Measurements from ENCODE around the gene INTS3. TPM values are rescaled to one million over a fixed set of nuclear protein-coding genes. Genes with fewer than 3 reads are reported as not detected.
A peak's percentile ranks its signal among the peaks of the same experiment; 100 is the strongest.

Gene INTS3
- total RNA-seq (10 to 100 TPM; 45.9 to 57.7 (median 48.5) TPM), total RNA-seq (39.3 to 126 (median 77.9) reads per million in 29 experiments)
- 33.6 TPM for total RNA-seq (2013)

- H3K27me3 ChIP-seq (replicated peaks in 1 of 2; ENCODE audit: control insufficient read depth in 2 of 2, extremely low read depth in 1 of 2, insufficient read depth in 2 of 2, low read length in 1 of 2) = no peaks in the 10 kb centered on the region
- Mint-ChIP-seq H3K9me3 (no peaks in the 10 kb centered on the region), H3K36me3 (peaks cover 6% of the 10 kb centered on the region), H3K4me1 (peaks cover 24 to 32% (median 31%) of the 10 kb centered on the region in 3 donors), H3K27me3 (no peaks in the 10 kb centered on the region), H3K27ac (peak within 1 kb of the TSS; percentile 98 to 99), H3K4me3 (peak within 1 kb of the TSS; percentile 91 to 95 (median 91))
- CTCF ChIA-PET = interaction anchor here (0.6 to 1.0 kb wide), 4 partner anchors 38 to 94 kb away, joined by 3 to 6 read pairs (median 5); partner anchors contain the start of gene CHTOP (in 1 of the 2)
- H3K27ac ChIP-seq (ENCODE audit: low read length) = peak within 1 kb of the TSS; percentile 95
- peaks cover 8 to 26% of the 10 kb centered on the region in 2 experiments for H3K4me1 ChIP-seq (ENCODE audit: control insufficient read depth in 1 of 2, extremely low read depth in 1 of 2, insufficient read depth in 2 of 2, low read length in 2 of 2)
- no peaks in the 10 kb centered on the region for H3K9me3 ChIP-seq
- 1% methylated on average over 26 of the region's 49 CpGs for WGBS (ENCODE audit: insufficient coverage)
- POLR2A ChIA-PET = interaction anchor here (0.5 to 1.4 kb wide), 8 partner anchors 11 to 494 kb away, joined by 3 to 10 read pairs (median 4); partner anchors contain the start of genes CHTOP (in 1 of the 2), CREB3L4 (in 1 of the 2), RPS27 (in 1 of the 2) and SNAPIN (in 1 of the 2)
- H3K4me3 ChIP-seq (ENCODE audit: control insufficient read depth in 1 of 2, extremely low read depth in 1 of 2, low read length in 1 of 2) = peak within 1 kb of the TSS; percentile 82 to 92
- ATAC-seq (replicated peaks in 1 of 4) (peak; percentile 98 to 100 (median 98)), DNase-seq (peak; percentile 97 to 100 (median 100))
- H3K36me3 ChIP-seq (ENCODE audit: control insufficient read depth in 2 of 2, extremely low read depth in 1 of 2, insufficient read depth in 1 of 2, low read length in 1 of 2) = peaks cover 0 to 4% of the 10 kb centered on the region in 2 donors
These were observed at the start of gene INTS3 for GRCh38 chr1:153727463-153728304. Gene INTS3, plus strand, starts transcription at chr1:153728050. Its CDS starts 585 bp downstream, at chr1:153728635.

DNA sequence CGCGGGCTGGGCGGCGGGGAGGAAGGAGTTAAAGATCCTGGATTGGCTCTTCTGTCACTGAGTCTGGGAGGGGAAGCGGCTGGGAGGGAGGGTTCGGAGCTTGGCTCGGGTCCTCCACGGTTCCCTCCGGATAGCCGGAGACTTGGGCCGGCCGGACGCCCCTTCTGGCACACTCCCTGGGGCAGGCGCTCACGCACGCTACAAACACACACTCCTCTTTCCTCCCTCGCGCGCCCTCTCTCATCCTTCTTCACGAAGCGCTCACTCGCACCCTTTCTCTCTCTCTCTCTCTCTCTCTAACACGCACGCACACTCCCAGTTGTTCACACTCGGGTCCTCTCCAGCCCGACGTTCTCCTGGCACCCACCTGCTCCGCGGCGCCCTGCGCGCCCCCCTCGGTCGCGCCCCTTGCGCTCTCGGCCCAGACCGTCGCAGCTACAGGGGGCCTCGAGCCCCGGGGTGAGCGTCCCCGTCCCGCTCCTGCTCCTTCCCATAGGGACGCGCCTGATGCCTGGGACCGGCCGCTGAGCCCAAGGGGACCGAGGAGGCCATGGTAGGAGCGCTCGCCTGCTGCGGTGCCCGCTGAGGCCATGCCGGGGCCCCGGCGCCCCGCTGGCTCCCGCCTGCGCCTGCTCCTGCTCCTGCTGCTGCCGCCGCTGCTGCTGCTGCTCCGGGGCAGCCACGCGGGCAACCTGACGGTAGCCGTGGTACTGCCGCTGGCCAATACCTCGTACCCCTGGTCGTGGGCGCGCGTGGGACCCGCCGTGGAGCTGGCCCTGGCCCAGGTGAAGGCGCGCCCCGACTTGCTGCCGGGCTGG lies 49.1 kb upstream of the INTS3 start, which contains the start of gene NPR1:
TSS of gene NPR1 (plus strand) at position 170 of the 818 bp plus-strand sequence. CDS start at position 591, 421 bp downstream.
- peak within 1 kb of the TSS; percentile 39 to 51 for H3K4me3 ChIP-seq (ENCODE audit: control insufficient read depth in 1 of 2, extremely low read depth in 1 of 2, low read length in 1 of 2)
- POLR2A ChIA-PET = interaction anchor here in 1 of 2 donors (0.7 kb wide), 1 partner anchor 17 kb away, joined by 3 read pairs; no protein-coding TSS in a partner anchor

DNA sequence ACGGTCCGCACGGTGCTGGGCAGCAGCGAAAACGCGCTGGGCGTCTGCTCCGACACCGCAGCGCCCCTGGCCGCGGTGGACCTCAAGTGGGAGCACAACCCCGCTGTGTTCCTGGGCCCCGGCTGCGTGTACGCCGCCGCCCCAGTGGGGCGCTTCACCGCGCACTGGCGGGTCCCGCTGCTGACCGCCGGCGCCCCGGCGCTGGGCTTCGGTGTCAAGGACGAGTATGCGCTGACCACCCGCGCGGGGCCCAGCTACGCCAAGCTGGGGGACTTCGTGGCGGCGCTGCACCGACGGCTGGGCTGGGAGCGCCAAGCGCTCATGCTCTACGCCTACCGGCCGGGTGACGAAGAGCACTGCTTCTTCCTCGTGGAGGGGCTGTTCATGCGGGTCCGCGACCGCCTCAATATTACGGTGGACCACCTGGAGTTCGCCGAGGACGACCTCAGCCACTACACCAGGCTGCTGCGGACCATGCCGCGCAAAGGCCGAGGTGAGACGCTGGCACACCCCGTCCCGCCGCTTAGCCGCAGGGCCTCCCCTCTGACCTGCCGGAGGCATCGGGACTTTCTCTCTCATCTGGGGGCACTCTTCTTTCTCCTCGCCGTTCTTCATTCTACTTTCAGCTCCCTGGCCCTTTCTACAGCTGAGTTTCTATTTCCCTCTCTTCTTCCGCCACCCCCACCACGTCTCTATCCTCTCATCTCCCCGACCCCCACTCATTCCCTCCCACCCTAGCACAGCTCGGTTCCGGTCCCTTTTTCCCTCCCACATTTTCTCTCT lies 48.3 kb upstream of the INTS3 start:
- peak; percentile 65 to 78 (median 68) for ATAC-seq (replicated peaks in 1 of 4)

More for the DNA sequence above, 49.1 kb upstream of the INTS3 start, which contains the start of gene NPR1:
- Histone ChIP-seq H3K27ac (ENCODE audit: low read length) (no peak within 1 kb of the TSS), H3K27me3 (replicated peaks in 1 of 2; ENCODE audit: control insufficient read depth in 2 of 2, extremely low read depth in 1 of 2, insufficient read depth in 2 of 2, low read length in 1 of 2) (peaks cover 2 to 56% of the 10 kb centered on the region in 2 experiments), H3K36me3 (ENCODE audit: control insufficient read depth in 2 of 2, extremely low read depth in 1 of 2, insufficient read depth in 1 of 2, low read length in 1 of 2) (no peaks in the 10 kb centered on the region), H3K9me3 (no peaks in the 10 kb centered on the region), H3K4me1 (ENCODE audit: control insufficient read depth in 1 of 2, extremely low read depth in 1 of 2, insufficient read depth in 2 of 2, low read length in 2 of 2) (peaks cover 13 to 25% of the 10 kb centered on the region in 2 experiments)
- Mint-ChIP-seq H3K4me1 (peaks cover 16 to 27% (median 22%) of the 10 kb centered on the region in 3 donors), H3K4me3 (peak within 1 kb of the TSS; percentile 77 to 81 (median 81)), H3K9me3 (no peaks in the 10 kb centered on the region), H3K27ac (peak within 1 kb of the TSS in 1 of 2 donors; percentile 65), H3K36me3 (no peaks in the 10 kb centered on the region), H3K27me3 (peaks cover 38 to 49% of the 10 kb centered on the region in 2 donors)
- ATAC-seq (replicated peaks in 1 of 4) (peak; percentile 44 to 58 (median 56)), DNase-seq (peak in 11 of 35 experiments; percentile 14 to 41 (median 22))
- WGBS (ENCODE audit: insufficient coverage) = under 1% methylated on average over 69 of the region's 78 CpGs
- CTCF ChIA-PET = interaction anchor here (0.5 to 0.8 kb wide), 5 partner anchors 14 to 409 kb away, joined by 3 to 7 read pairs (median 4); no protein-coding TSS in a partner anchor

GRCh38 chr1:153680120-153680403 lies 47.8 kb upstream of the INTS3 start:
- no peak overlapping the region for H3K27ac Mint-ChIP-seq
- POLR2A ChIA-PET = interaction anchor here in 1 of 2 donors (0.6 kb wide), 1 partner anchor 126 kb away, joined by 3 read pairs; no protein-coding TSS in a partner anchor
- H3K36me3 Mint-ChIP-seq = no peaks in the 10 kb centered on the region
- Histone ChIP-seq H3K4me1 (ENCODE audit: control insufficient read depth in 1 of 2, extremely low read depth in 1 of 2, insufficient read depth in 2 of 2, low read length in 2 of 2) (peaks cover 13 to 25% of the 10 kb centered on the region in 2 experiments), H3K27ac (ENCODE audit: low read length) (no peak overlapping the region), H3K4me3 (ENCODE audit: control insufficient read depth in 1 of 2, extremely low read depth in 1 of 2, low read length in 1 of 2) (no peak overlapping the region), H3K9me3 (no peaks in the 10 kb centered on the region), H3K36me3 (ENCODE audit: control insufficient read depth in 2 of 2, extremely low read depth in 1 of 2, insufficient read depth in 1 of 2, low read length in 1 of 2) (no peaks in the 10 kb centered on the region), H3K27me3 (replicated peaks in 1 of 2; ENCODE audit: control insufficient read depth in 2 of 2, extremely low read depth in 1 of 2, insufficient read depth in 2 of 2, low read length in 1 of 2) (peaks cover 2 to 65% of the 10 kb centered on the region in 2 experiments)
- H3K27me3 Mint-ChIP-seq = peaks cover 40 to 53% of the 10 kb centered on the region in 2 donors
- peaks cover 16 to 27% (median 22%) of the 10 kb centered on the region in 3 donors for H3K4me1 Mint-ChIP-seq
- H3K4me3 Mint-ChIP-seq = peak overlapping the region; percentile 53 to 81 (median 75)
- no peaks in the 10 kb centered on the region for H3K9me3 Mint-ChIP-seq
- 11% methylated on average over 3 of the region's 10 CpGs for WGBS (ENCODE audit: insufficient coverage)
- CTCF ChIA-PET = interaction anchor here in 1 of 2 donors (1.2 kb wide), 1 partner anchor 169 kb away, joined by 3 read pairs; no protein-coding TSS in a partner anchor
- no peak for ATAC-seq (replicated peaks in 1 of 4)
- no peak for DNase-seq

More for the DNA sequence above, 48.3 kb upstream of the INTS3 start:
- Mint-ChIP-seq H3K27ac (peak overlapping the region in 1 of 2 donors; percentile 39), H3K4me1 (peaks cover 16 to 27% (median 22%) of the 10 kb centered on the region in 3 donors), H3K9me3 (no peaks in the 10 kb centered on the region), H3K4me3 (peak overlapping the region; percentile 72 to 81 (median 81)), H3K27me3 (peaks cover 40 to 53% of the 10 kb centered on the region in 2 donors), H3K36me3 (no peaks in the 10 kb centered on the region)
- peak in 12 of 35 experiments; percentile 4 to 48 (median 26) for DNase-seq
- peak overlapping the region; percentile 39 to 51 for H3K4me3 ChIP-seq (ENCODE audit: control insufficient read depth in 1 of 2, extremely low read depth in 1 of 2, low read length in 1 of 2)
- no peaks in the 10 kb centered on the region for H3K9me3 ChIP-seq
- ChIA-PET POLR2A (interaction anchor here in 1 of 2 donors (0.6 kb wide), 1 partner anchor 127 kb away, joined by 3 read pairs; no protein-coding TSS in a partner anchor), CTCF (interaction anchor here in 1 of 2 donors (1.2 kb wide), 1 partner anchor 168 kb away, joined by 3 read pairs; no protein-coding TSS in a partner anchor)
- H3K36me3 ChIP-seq (ENCODE audit: control insufficient read depth in 2 of 2, extremely low read depth in 1 of 2, insufficient read depth in 1 of 2, low read length in 1 of 2) = no peaks in the 10 kb centered on the region
- H3K27ac ChIP-seq (ENCODE audit: low read length) = no peak overlapping the region
- WGBS (ENCODE audit: insufficient coverage) = 3% methylated on average over 70 of the region's 73 CpGs
- peaks cover 2 to 61% of the 10 kb centered on the region in 2 experiments for H3K27me3 ChIP-seq (replicated peaks in 1 of 2; ENCODE audit: control insufficient read depth in 2 of 2, extremely low read depth in 1 of 2, insufficient read depth in 2 of 2, low read length in 1 of 2)
- H3K4me1 ChIP-seq (ENCODE audit: control insufficient read depth in 1 of 2, extremely low read depth in 1 of 2, insufficient read depth in 2 of 2, low read length in 2 of 2) = peaks cover 13 to 25% of the 10 kb centered on the region in 2 experiments

- CTCF ChIA-PET = no interaction called here
- H3K27me3 Mint-ChIP-seq = peaks cover 40 to 44% of the 10 kb centered on the region in 2 donors
These were observed 45.1 kb upstream of the INTS3 start for GRCh38 chr1:153682730-153683129.

More at GRCh38 chr1:153682730-153683129, 45.1 kb upstream of the INTS3 start:
- Histone ChIP-seq H3K36me3 (ENCODE audit: control insufficient read depth in 2 of 2, extremely low read depth in 1 of 2, insufficient read depth in 1 of 2, low read length in 1 of 2) (no peaks in the 10 kb centered on the region), H3K4me3 (ENCODE audit: control insufficient read depth in 1 of 2, extremely low read depth in 1 of 2, low read length in 1 of 2) (no peak overlapping the region), H3K27ac (ENCODE audit: low read length) (no peak overlapping the region), H3K9me3 (no peaks in the 10 kb centered on the region), H3K4me1 (ENCODE audit: control insufficient read depth in 1 of 2, extremely low read depth in 1 of 2, insufficient read depth in 2 of 2, low read length in 2 of 2) (peaks cover 13 to 23% of the 10 kb centered on the region in 2 experiments), H3K27me3 (replicated peaks in 1 of 2; ENCODE audit: control insufficient read depth in 2 of 2, extremely low read depth in 1 of 2, insufficient read depth in 2 of 2, low read length in 1 of 2) (peaks cover 2 to 76% of the 10 kb centered on the region in 2 experiments)
- no peaks in the 10 kb centered on the region for H3K9me3 Mint-ChIP-seq
- 78% methylated on average over 6 of the region's 7 CpGs for WGBS (ENCODE audit: insufficient coverage)
- ATAC-seq (replicated peaks in 1 of 4) (no peak), DNase-seq (no peak)
- peaks cover 13 to 23% (median 17%) of the 10 kb centered on the region in 3 donors for H3K4me1 Mint-ChIP-seq
- no peaks in the 10 kb centered on the region for H3K36me3 Mint-ChIP-seq
- H3K27ac Mint-ChIP-seq = no peak overlapping the region
- H3K4me3 Mint-ChIP-seq = no peak overlapping the region
- POLR2A ChIA-PET = no interaction called here

Data from T-cell (primary cell).